Ishikawa (cell line): Measurements from ENCODE around the gene IL1RL2.

Source experiments
- CEBPB ChIP-seq: IDR thresholded peaks from 2 replicates; pipeline ENCODE4 v1.6.1; 2012
- CREB1 ChIP-seq: IDR thresholded peaks from 2 replicates; pipeline ENCODE4 v1.6.1; 2012; ENCODE audit warnings: low read depth
- EGR1 ChIP-seq: IDR thresholded peaks from 2 replicates; pipeline ENCODE4 v1.6.1; 2012
- FOXM1 ChIP-seq: IDR thresholded peaks from 2 replicates; pipeline ENCODE4 v1.6.1; 2012; ENCODE audit warnings: low read depth, borderline replicate concordance
- NFIC ChIP-seq: IDR thresholded peaks from 2 replicates; pipeline ENCODE4 v1.6.1; 2012
- RAD21 ChIP-seq: IDR thresholded peaks from 2 replicates; pipeline ENCODE4 v1.6.1; 2012; ENCODE audit warnings: low read depth
- TAF1 ChIP-seq: IDR thresholded peaks from 2 replicates; pipeline ENCODE4 v1.6.1; 2012; ENCODE audit warnings: low read depth, mild to moderate bottlenecking
- TCF12 ChIP-seq: IDR thresholded peaks from 2 replicates; pipeline ENCODE4 v1.6.1; 2012; ENCODE audit warnings: low read depth
- TEAD4 ChIP-seq: IDR thresholded peaks from 2 replicates; pipeline ENCODE4 v1.6.1; 2012
- YY1 ChIP-seq: IDR thresholded peaks from 2 replicates; pipeline ENCODE4 v1.6.1; 2012; ENCODE audit warnings: low read depth
- ZBTB7A ChIP-seq: IDR thresholded peaks from 2 replicates; pipeline ENCODE4 v1.6.1; 2012; ENCODE audit warnings: low read depth
- TF ChIP-seq, protein P1 (sequence below): IDR thresholded peaks from 2 replicates; pipeline ENCODE4 v1.6.1; 2012
- TF ChIP-seq, protein P2 (sequence below): IDR thresholded peaks from 2 replicates; pipeline ENCODE4 v1.6.1; 2012; ENCODE audit warnings: low read depth, mild to moderate bottlenecking
- TF ChIP-seq, protein P3 (sequence below): IDR thresholded peaks from 2 replicates; pipeline ENCODE4 v1.6.1; 2012

The IL1RL2 gene

DNA sequence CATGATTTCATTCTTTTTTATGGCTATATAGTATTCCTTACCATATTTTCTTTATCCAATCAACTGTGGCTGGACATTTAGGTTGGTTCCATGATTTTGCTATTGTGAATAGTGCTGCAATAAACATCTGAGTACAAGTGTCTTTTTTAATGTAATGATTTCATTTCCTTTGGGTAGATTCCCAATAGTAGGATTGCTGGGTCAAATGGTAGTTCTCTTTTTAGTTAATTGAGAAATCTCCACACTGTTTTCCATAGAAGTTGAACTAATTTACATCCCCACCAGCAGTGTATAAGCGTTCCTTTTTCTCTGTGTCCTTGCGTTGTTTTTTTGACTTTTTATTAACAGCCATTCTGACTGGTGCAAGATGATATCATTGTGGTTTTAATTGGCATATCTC is 65.4 kb downstream of the IL1RL2 start:
- no peak for TF ChIP-seq FOXM1
- TF ChIP-seq TCF12, result no peak
- no peak for TF ChIP-seq EGR1
- TF ChIP-seq ZBTB7A, result no peak
- no peak for TF ChIP-seq CEBPB
- TF ChIP-seq TEAD4, result no peak
- TF ChIP-seq YY1, result no peak
- TF ChIP-seq TAF1, result no peak
- no peak for TF ChIP-seq NFIC
- TF ChIP-seq, protein P1, sequence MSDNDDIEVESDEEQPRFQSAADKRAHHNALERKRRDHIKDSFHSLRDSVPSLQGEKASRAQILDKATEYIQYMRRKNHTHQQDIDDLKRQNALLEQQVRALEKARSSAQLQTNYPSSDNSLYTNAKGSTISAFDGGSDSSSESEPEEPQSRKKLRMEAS, result no peak
- TF ChIP-seq, protein P2, sequence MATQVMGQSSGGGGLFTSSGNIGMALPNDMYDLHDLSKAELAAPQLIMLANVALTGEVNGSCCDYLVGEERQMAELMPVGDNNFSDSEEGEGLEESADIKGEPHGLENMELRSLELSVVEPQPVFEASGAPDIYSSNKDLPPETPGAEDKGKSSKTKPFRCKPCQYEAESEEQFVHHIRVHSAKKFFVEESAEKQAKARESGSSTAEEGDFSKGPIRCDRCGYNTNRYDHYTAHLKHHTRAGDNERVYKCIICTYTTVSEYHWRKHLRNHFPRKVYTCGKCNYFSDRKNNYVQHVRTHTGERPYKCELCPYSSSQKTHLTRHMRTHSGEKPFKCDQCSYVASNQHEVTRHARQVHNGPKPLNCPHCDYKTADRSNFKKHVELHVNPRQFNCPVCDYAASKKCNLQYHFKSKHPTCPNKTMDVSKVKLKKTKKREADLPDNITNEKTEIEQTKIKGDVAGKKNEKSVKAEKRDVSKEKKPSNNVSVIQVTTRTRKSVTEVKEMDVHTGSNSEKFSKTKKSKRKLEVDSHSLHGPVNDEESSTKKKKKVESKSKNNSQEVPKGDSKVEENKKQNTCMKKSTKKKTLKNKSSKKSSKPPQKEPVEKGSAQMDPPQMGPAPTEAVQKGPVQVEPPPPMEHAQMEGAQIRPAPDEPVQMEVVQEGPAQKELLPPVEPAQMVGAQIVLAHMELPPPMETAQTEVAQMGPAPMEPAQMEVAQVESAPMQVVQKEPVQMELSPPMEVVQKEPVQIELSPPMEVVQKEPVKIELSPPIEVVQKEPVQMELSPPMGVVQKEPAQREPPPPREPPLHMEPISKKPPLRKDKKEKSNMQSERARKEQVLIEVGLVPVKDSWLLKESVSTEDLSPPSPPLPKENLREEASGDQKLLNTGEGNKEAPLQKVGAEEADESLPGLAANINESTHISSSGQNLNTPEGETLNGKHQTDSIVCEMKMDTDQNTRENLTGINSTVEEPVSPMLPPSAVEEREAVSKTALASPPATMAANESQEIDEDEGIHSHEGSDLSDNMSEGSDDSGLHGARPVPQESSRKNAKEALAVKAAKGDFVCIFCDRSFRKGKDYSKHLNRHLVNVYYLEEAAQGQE, result no peak
- TF ChIP-seq CREB1, result no peak

DNA sequence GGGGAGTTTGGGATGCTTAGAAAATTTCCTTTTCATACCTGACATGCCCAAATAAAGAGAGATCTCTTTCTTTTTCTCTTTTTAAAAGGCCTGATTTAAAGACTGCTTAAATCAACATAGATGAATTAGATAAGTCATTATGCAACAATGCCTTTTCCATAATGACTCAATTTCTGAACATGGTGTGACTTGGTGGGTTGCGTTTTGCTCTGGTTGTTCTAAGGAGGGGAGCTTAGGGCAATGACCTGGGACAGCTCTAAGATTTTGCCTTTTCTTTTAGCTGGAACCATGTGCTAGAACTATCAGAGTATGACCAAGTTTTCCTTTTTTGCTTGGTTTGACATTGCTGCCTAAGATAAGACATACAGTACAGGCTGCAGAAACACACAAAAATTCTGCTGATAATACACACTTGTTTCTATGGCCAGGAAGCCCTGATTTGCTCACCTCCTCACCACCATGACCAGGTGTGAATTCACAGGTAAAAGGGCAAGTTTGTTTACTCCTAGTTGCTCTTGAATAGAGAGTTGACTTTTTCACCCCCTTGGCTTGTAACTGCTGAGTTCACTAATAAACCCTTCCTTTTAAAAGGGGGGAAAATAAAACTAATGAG is 66.4 kb downstream of the IL1RL2 start:
- no peak for TF ChIP-seq FOXM1
- TF ChIP-seq CEBPB, result no peak
- TF ChIP-seq, protein P3, sequence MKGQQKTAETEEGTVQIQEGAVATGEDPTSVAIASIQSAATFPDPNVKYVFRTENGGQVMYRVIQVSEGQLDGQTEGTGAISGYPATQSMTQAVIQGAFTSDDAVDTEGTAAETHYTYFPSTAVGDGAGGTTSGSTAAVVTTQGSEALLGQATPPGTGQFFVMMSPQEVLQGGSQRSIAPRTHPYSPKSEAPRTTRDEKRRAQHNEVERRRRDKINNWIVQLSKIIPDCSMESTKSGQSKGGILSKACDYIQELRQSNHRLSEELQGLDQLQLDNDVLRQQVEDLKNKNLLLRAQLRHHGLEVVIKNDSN, result no peak
- TF ChIP-seq EGR1, result no peak
- TF ChIP-seq, protein P2, result no peak
- no peak for TF ChIP-seq TAF1

DNA sequence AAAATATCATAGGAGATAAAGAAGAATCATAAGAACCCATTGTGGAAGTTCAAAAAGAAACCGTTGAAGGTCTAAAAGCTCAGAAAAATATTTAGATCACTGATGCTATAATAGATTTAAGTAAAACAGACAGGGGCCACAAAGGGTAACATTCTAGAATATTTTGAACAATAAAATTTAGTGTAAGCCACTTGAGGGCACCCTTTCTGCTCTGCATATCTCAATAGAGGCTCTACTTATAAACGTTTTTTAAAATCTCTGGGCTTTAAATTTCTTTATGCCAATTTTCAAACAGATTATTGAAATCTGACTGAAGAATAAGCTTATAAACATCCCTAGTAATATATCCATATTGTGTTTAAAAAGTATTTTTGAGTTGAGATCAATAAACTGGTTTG is 66.9 kb downstream of the IL1RL2 start:
- TF ChIP-seq RAD21, result peak; percentile 28; the same call in 1 of the 2 replicates
- TF ChIP-seq, protein P2, result no peak

DNA sequence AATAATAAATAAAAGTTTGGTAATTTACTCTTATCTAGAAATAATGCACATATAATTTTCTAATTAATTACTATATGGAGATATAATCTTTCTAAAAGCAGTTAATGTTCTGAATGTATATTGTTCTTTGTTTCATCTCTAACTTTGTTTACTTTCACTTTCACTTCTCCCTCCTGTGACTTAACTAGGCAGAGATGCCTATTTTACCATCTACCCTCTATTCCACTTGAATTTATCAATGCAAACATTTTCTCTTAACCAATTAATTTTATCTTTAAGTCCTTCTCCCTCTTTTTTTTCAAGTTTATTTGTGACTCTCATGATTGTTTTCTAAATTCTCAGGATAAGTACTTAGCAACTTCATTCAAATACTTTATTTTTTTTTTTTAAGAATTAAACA is 69.5 kb downstream of the IL1RL2 start:
- TF ChIP-seq, protein P2, result no peak
- TF ChIP-seq TCF12 (no peak), YY1 (no peak), CREB1 (no peak), NFIC (no peak), RAD21 (no peak), ZBTB7A (no peak), TEAD4 (no peak)
- TF ChIP-seq, protein P3, result no peak
- TF ChIP-seq, protein P1, result no peak
